H9 (cell line): ENCODE results near the gene MAPKAPK3. TPM values are rescaled to one million over a fixed set of nuclear protein-coding genes. Genes with fewer than 3 reads are reported as not detected.
A peak's percentile ranks its signal among the peaks of the same experiment; 100 is the strongest.

ENCODE experiments used
- DNase-seq: peaks from one replicate; pipeline ENCODE4 v3.0.0-alpha.2; 2017
- H2AFZ ChIP-seq: one replicate; pipeline ENCODE4 v1.6.1; 2013; ENCODE audit warnings: mild to moderate bottlenecking, low read length, control low read depth, moderate library complexity
- H2AK5ac ChIP-seq: 2 replicates; pipeline ENCODE4 v1.6.1; 2013; ENCODE audit warnings: low read length, control low read depth, mixed read lengths; ENCODE audit not compliant: insufficient read length
- H2BK120ac ChIP-seq: one replicate; pipeline ENCODE4 v1.6.1; 2013; ENCODE audit warnings: low read depth, mild to moderate bottlenecking, low read length, control low read depth, inconsistent platforms; ENCODE audit not compliant: poor library complexity, severe bottlenecking
- H2BK12ac ChIP-seq: 2 replicates; pipeline ENCODE4 v1.6.1; 2013; ENCODE audit warnings: low read length, control low read depth, mixed read lengths, low read depth; ENCODE audit not compliant: insufficient read length
- H2BK15ac ChIP-seq: 2 replicates; pipeline ENCODE4 v1.6.1; 2013; ENCODE audit warnings: low read depth, low read length, control low read depth
- H2BK20ac ChIP-seq: one replicate; pipeline ENCODE4 v1.6.1; 2013; ENCODE audit warnings: low read depth, mild to moderate bottlenecking, low read length, control low read depth, inconsistent platforms; ENCODE audit not compliant: poor library complexity, severe bottlenecking
- H2BK5ac ChIP-seq: 2 replicates; pipeline ENCODE4 v1.6.1; 2013; ENCODE audit warnings: low read length, control low read depth, mixed read lengths; ENCODE audit not compliant: insufficient read length
- H3K14ac ChIP-seq: 2 replicates; pipeline ENCODE4 v1.6.1; 2013; ENCODE audit warnings: low read length, control low read depth; ENCODE audit not compliant: insufficient read depth
- H3K18ac ChIP-seq: 2 replicates; pipeline ENCODE4 v1.6.1; 2013; ENCODE audit warnings: low read depth, mild to moderate bottlenecking, mixed read lengths, low read length, control low read depth; ENCODE audit not compliant: insufficient read length
- H3K23ac ChIP-seq: 2 replicates; pipeline ENCODE4 v1.6.1; 2013; ENCODE audit warnings: low read length, control low read depth, mixed read lengths, low read depth; ENCODE audit not compliant: insufficient read length
- H3K23me2 ChIP-seq: 2 replicates; pipeline ENCODE4 v1.6.1; 2013; ENCODE audit warnings: low read depth, mild to moderate bottlenecking, mixed read lengths, low read length, control low read depth; ENCODE audit not compliant: insufficient read length, poor library complexity, severe bottlenecking
- H3K27ac ChIP-seq: 2 replicates; pipeline ENCODE4 v1.5.1; 2013; ENCODE audit warnings: low read length, control low read depth, mixed read lengths, low read depth; ENCODE audit not compliant: insufficient read length
- H3K27me3 ChIP-seq: 2 replicates; pipeline ENCODE4 v1.6.1; 2013; ENCODE audit warnings: low read length, control low read depth, inconsistent platforms; ENCODE audit not compliant: insufficient read depth
- H3K4ac ChIP-seq: 2 replicates; pipeline ENCODE4 v1.6.1; 2013; ENCODE audit warnings: low read depth, mild to moderate bottlenecking, control low read depth, inconsistent platforms, low read length, moderate library complexity
- H3K4me1 ChIP-seq: 2 replicates; pipeline ENCODE4 v1.6.1; 2013; ENCODE audit warnings: low read length, control low read depth, inconsistent platforms; ENCODE audit not compliant: insufficient read depth
- H3K4me2 ChIP-seq: 2 replicates; pipeline ENCODE4 v1.6.1; 2013; ENCODE audit warnings: low read length, control low read depth, mixed read lengths; ENCODE audit not compliant: insufficient read length, insufficient read depth
- H3K56ac ChIP-seq: 2 replicates; pipeline ENCODE4 v1.6.1; 2013; ENCODE audit warnings: low read depth, mild to moderate bottlenecking, mixed read lengths, low read length, control low read depth; ENCODE audit not compliant: insufficient read length
- H3K79me1 ChIP-seq: 2 replicates; pipeline ENCODE4 v1.6.1; 2013; ENCODE audit warnings: low read depth, mild to moderate bottlenecking, moderate library complexity, low read length, control low read depth, inconsistent platforms; ENCODE audit not compliant: insufficient read depth, poor library complexity, severe bottlenecking
- H3K79me2 ChIP-seq: 2 replicates; pipeline ENCODE4 v1.6.1; 2013; ENCODE audit warnings: low read length, control low read depth, inconsistent platforms; ENCODE audit not compliant: insufficient read depth
- H3K9ac ChIP-seq: 2 replicates; pipeline ENCODE4 v1.6.1; 2013; ENCODE audit warnings: low read length, control low read depth, mixed read lengths; ENCODE audit not compliant: insufficient read length; ENCODE audit errors: extremely low read depth
- H3K9me3 ChIP-seq: one replicate; pipeline ENCODE4 v1.6.1; 2013; ENCODE audit warnings: low read depth, low read length, inconsistent platforms; ENCODE audit not compliant: control insufficient read depth
- H3T11ph ChIP-seq: one replicate; pipeline ENCODE4 v1.6.1; 2013; ENCODE audit warnings: mild to moderate bottlenecking, low read length, control low read depth, inconsistent platforms
- H4K20me1 ChIP-seq: one replicate; pipeline ENCODE4 v1.6.1; 2013; ENCODE audit not compliant: control insufficient read depth, insufficient read length, insufficient read depth
- H4K5ac ChIP-seq: 2 replicates; pipeline ENCODE4 v1.6.1; 2013; ENCODE audit warnings: low read depth, mild to moderate bottlenecking, mixed read lengths, low read length, control low read depth; ENCODE audit not compliant: insufficient read length
- H4K8ac ChIP-seq: replicated peaks from 2 replicates; pipeline ENCODE4 v1.6.1; 2013; ENCODE audit warnings: low read length, control low read depth, mixed read lengths, low read depth; ENCODE audit not compliant: insufficient read length
- H4K91ac ChIP-seq: 2 replicates; pipeline ENCODE4 v1.6.1; 2013; ENCODE audit warnings: low read depth, mild to moderate bottlenecking, moderate library complexity, mixed read lengths, low read length, control low read depth; ENCODE audit not compliant: insufficient read length
- H3K27ac Mint-ChIP-seq, 3 experiments: 2 replicates in 2 of 3; 3 replicates in 1 of 3; pipeline ENCODE4 v1.8.0; 2020 to 2021; ENCODE audit warnings: mixed read lengths in 3 of 3, mild to moderate bottlenecking in 1 of 3, moderate library complexity in 1 of 3
- H3K27me3 Mint-ChIP-seq: 2 replicates; pipeline ENCODE4 v1.8.0; 2021; ENCODE audit warnings: low read depth, mild to moderate bottlenecking, moderate library complexity, mixed read lengths
- H3K36me3 Mint-ChIP-seq, 3 experiments: 2 replicates in 2 of 3; 3 replicates in 1 of 3; pipeline ENCODE4 v1.8.0; 2020 to 2021; ENCODE audit warnings: low read depth in 3 of 3, mixed read lengths in 3 of 3; ENCODE audit not compliant: insufficient read depth in 1 of 3
- H3K4me1 Mint-ChIP-seq, 2 experiments: 2 replicates each; pipeline ENCODE4 v1.8.0; 2020; ENCODE audit warnings: mixed read lengths in 2 of 2
- H3K4me3 Mint-ChIP-seq, 2 experiments: 2 replicates in 1 of 2; 3 replicates in 1 of 2; pipeline ENCODE4 v1.8.0; 2020 to 2021; ENCODE audit warnings: mild to moderate bottlenecking in 2 of 2, mixed read lengths in 2 of 2, moderate library complexity in 1 of 2
- H3K9me3 Mint-ChIP-seq, 2 experiments: 2 replicates in 1 of 2; 3 replicates in 1 of 2; pipeline ENCODE4 v1.8.0; 2020; ENCODE audit warnings: mild to moderate bottlenecking in 2 of 2, mixed read lengths in 2 of 2, moderate library complexity in 1 of 2
- WGBS: extraction: QIAGEN DNeasy Blood & Tissue Kit; methylation state at CpG from one replicate; pipeline ENCODE4 v1.1.7; 2013; ENCODE audit warnings: missing lambda C conversion rate, low lambda C conversion rate, mixed read lengths; ENCODE audit not compliant: insufficient read length; ENCODE audit errors: extremely low coverage; 5-methylcytosine and 5-hydroxymethylcytosine counted together
- total RNA-seq: library from RNA; stranded (reverse); gene quantifications from 2 replicates; pipeline ENCODE4 v1.2.1, GENCODE V29; 2021
- TF ChIP-seq, protein P1 (sequence below): fragments of 200-600 bp; sonication (generic); conservative IDR thresholded peaks from 3 replicates; pipeline ENCODE4 v1.8.0; 2021; ENCODE audit warnings: antibody characterized with exemption, mild to moderate bottlenecking

MAPKAPK3 gene
- total RNA-seq, 1 experiment from 2014 or later = 57.9 TPM

DNA sequence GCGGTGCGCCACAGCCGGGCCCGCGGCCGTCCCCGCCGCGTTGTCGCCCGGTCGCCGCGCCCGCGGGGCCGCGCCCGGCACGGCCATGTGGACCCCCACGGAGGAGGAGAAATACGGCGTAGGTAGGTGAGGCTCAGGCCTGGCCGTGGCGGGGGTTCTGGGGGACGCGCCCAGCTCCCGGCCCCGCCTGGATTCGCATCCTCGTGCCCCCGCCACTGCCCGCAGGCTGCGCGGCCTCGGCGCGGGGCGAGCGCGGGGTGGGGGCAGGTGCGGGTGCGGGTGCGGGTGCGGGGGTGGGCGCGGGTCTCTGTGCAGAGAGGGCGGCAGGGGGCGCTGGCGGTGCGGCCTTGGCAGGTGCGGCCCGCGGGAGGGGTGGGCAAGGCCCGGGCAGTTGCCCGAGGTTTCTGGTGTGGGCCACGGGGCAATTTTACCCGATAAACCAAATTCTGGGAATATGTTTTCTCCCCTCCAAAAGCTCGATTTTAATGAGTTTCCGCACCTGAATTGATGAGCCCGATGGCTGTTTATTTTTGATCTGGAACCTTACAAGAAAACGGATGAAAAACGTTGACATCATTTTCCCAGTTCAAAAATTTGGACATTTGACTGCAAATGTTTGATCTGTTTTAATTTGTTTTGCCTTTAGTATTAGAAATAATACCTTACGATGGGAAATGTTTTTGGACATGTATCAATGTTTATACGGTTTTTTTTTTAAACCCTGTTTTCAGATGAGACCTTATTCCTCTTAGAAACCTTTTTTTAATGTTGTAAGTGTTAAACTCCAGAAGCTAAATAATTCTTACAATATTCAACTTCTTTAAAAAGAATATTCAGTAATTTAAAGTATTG is 58.5 kb downstream of the MAPKAPK3 start:
- H3K4me2 ChIP-seq = peak overlapping the region; percentile 66
- no peaks in the 10 kb centered on the region for H3K4me1 ChIP-seq
- H4K20me1 ChIP-seq = no peaks in the 10 kb centered on the region
- peak; percentile 71 for DNase-seq
- Mint-ChIP-seq H3K9me3 (no peaks in the 10 kb centered on the region), H3K27ac (no peak overlapping the region), H3K36me3 (no peaks in the 10 kb centered on the region; a peak in 2 of 7 replicates), H3K27me3 (peaks cover 31% of the 10 kb centered on the region), H3K4me3 (peak overlapping the region; percentile 67 to 84), H3K4me1 (peaks cover 41 to 43% of the 10 kb centered on the region in 2 experiments)
- no peaks in the 10 kb centered on the region for H3K79me2 ChIP-seq
- H4K91ac ChIP-seq = no peak overlapping the region
- no peak overlapping the region for H2AK5ac ChIP-seq
- no peak overlapping the region for H3K4ac ChIP-seq
- no peak overlapping the region for H2BK5ac ChIP-seq
- no peak overlapping the region for H2BK12ac ChIP-seq
- no CpG with 5 or more reads among the region's 65 CpGs for WGBS
- peaks cover 4% of the 10 kb centered on the region for H3K23me2 ChIP-seq
- H3K9ac ChIP-seq = no peak overlapping the region
- no peak overlapping the region for H3K56ac ChIP-seq
- no peak overlapping the region for H2BK120ac ChIP-seq
- no peak overlapping the region for H4K8ac ChIP-seq
- H2AFZ ChIP-seq = no peak overlapping the region
- H3K18ac ChIP-seq = no peak overlapping the region
- H3K79me1 ChIP-seq = no peaks in the 10 kb centered on the region
- peaks cover 3% of the 10 kb centered on the region; the same call in 1 of the 2 replicates for H3K27me3 ChIP-seq
- TF ChIP-seq, protein P1, sequence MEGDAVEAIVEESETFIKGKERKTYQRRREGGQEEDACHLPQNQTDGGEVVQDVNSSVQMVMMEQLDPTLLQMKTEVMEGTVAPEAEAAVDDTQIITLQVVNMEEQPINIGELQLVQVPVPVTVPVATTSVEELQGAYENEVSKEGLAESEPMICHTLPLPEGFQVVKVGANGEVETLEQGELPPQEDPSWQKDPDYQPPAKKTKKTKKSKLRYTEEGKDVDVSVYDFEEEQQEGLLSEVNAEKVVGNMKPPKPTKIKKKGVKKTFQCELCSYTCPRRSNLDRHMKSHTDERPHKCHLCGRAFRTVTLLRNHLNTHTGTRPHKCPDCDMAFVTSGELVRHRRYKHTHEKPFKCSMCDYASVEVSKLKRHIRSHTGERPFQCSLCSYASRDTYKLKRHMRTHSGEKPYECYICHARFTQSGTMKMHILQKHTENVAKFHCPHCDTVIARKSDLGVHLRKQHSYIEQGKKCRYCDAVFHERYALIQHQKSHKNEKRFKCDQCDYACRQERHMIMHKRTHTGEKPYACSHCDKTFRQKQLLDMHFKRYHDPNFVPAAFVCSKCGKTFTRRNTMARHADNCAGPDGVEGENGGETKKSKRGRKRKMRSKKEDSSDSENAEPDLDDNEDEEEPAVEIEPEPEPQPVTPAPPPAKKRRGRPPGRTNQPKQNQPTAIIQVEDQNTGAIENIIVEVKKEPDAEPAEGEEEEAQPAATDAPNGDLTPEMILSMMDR = peak; percentile 75
- peak overlapping the region; percentile 83 for H3K14ac ChIP-seq
- H3K23ac ChIP-seq = no peak overlapping the region
- H2BK20ac ChIP-seq = no peak overlapping the region
- no peak overlapping the region for H4K5ac ChIP-seq
- no peak overlapping the region for H3K27ac ChIP-seq
- no peaks in the 10 kb centered on the region for H3K9me3 ChIP-seq
- H2BK15ac ChIP-seq = no peak overlapping the region
- no peak overlapping the region for H3T11ph ChIP-seq
